Measurements from ENCODE around the gene LRBA. TPM values are rescaled to one million over a fixed set of nuclear protein-coding genes. Genes with fewer than 3 reads are reported as not detected.
"Not testable (repeated sequence)": the region's sequence is repeated elsewhere in the genome, so short reads cannot be mapped to it uniquely, and the experiment has no call there.

LRBA gene
- total RNA-seq, 1 experiment from 2014 or later: 25.7 TPM

GRCh38 chr4:151022586-151022985 lies 7.5 kb upstream of the LRBA start:
- no peak for DNase-seq (ENCODE audit: extremely low read depth, low read depth)

GRCh38 chr4:151021637-151022334 lies 6.7 kb upstream of the LRBA start:
- DNase-seq (ENCODE audit: extremely low read depth, low read depth): no peak

GRCh38 chr4:151015459-151016347 lies 619 bp upstream of the LRBA start:
- peak; percentile 38 for DNase-seq (ENCODE audit: extremely low read depth, low read depth)

- no peak for DNase-seq (ENCODE audit: extremely low read depth, low read depth)
These were observed 1.1 kb downstream of the LRBA start for GRCh38 chr4:151013944-151014343.

GRCh38 chr4:151013491-151013890 lies 1.6 kb downstream of the LRBA start:
- no peak for DNase-seq (ENCODE audit: extremely low read depth, low read depth)

- DNase-seq (ENCODE audit: extremely low read depth, low read depth): no peak
These were observed 2.3 kb downstream of the LRBA start for GRCh38 chr4:151012820-151013219.

GRCh38 chr4:151012376-151012775 lies 2.7 kb downstream of the LRBA start:
- no peak for DNase-seq (ENCODE audit: extremely low read depth, low read depth)

GRCh38 chr4:151004222-151004621 lies 10.9 kb downstream of the LRBA start:
- DNase-seq (ENCODE audit: extremely low read depth, low read depth): no peak

- DNase-seq (ENCODE audit: extremely low read depth, low read depth): no peak
These were observed 14.2 kb downstream of the LRBA start for GRCh38 chr4:151000747-151001429.

- DNase-seq (ENCODE audit: extremely low read depth, low read depth): no peak
These were observed 16.0 kb downstream of the LRBA start for GRCh38 chr4:150999086-150999485.

GRCh38 chr4:150997141-150997540 lies 17.9 kb downstream of the LRBA start:
- DNase-seq (ENCODE audit: extremely low read depth, low read depth): no peak

- no peak for DNase-seq (ENCODE audit: extremely low read depth, low read depth)
These were observed 20.4 kb downstream of the LRBA start for GRCh38 chr4:150994721-150995120.

GRCh38 chr4:150993577-150993976 lies 21.5 kb downstream of the LRBA start:
- DNase-seq (ENCODE audit: extremely low read depth, low read depth): not testable (repeated sequence)

GRCh38 chr4:150990993-150991392 lies 24.1 kb downstream of the LRBA start:
- no peak for DNase-seq (ENCODE audit: extremely low read depth, low read depth)

- DNase-seq (ENCODE audit: extremely low read depth, low read depth): no peak
These were observed 24.8 kb downstream of the LRBA start for GRCh38 chr4:150990250-150990649.

GRCh38 chr4:150988238-150988637 lies 26.8 kb downstream of the LRBA start:
- DNase-seq (ENCODE audit: extremely low read depth, low read depth): no peak

GRCh38 chr4:150987204-150987603 lies 27.9 kb downstream of the LRBA start:
- DNase-seq (ENCODE audit: extremely low read depth, low read depth): no peak

GRCh38 chr4:150986085-150986484 lies 29.0 kb downstream of the LRBA start:
- no peak for DNase-seq (ENCODE audit: extremely low read depth, low read depth)

GRCh38 chr4:150983851-150984250 lies 31.2 kb downstream of the LRBA start:
- no peak for DNase-seq (ENCODE audit: extremely low read depth, low read depth)

GRCh38 chr4:150982557-150983233 lies 32.4 kb downstream of the LRBA start:
- DNase-seq (ENCODE audit: extremely low read depth, low read depth): no peak

Measured in NCI-H460 (cell line).